Measurements from ENCODE around the gene MATK. TPM values are rescaled to one million over a fixed set of nuclear protein-coding genes. Genes with fewer than 3 reads are reported as not detected.
"Not testable (repeated sequence)": the region's sequence is repeated elsewhere in the genome, so short reads cannot be mapped to it uniquely, and the experiment has no call there.

The MATK gene
- total RNA-seq, 8 experiments from 2014 or later: 0.29 to 1.8 (median 1.0) TPM

- ATAC-seq (replicated peaks in 6 of 8): no peak
Observed at GRCh38 chr19:3769494-3769893, 16.7 kb downstream of the MATK start.

GRCh38 chr19:3768748-3769099 lies 17.5 kb downstream of the MATK start:
- in situ Hi-C loops (cut with MboI; ENCODE audit: low pct_unique_long_range_greater_than_20kb in 2 of 9, low sequenced_read_pairs in 9 of 9, unreplicated experiment in 9 of 9): no loop called here
- 90 to 100% methylated on average over 1 to 2 of the region's 7 CpGs; no CpG with 5 or more reads in 8 of the 10 experiments for WGBS, 10 experiments
- no peak for ATAC-seq (replicated peaks in 6 of 8)

More at GRCh38 chr19:3769494-3769893, 16.7 kb downstream of the MATK start:
- Histone ChIP-seq H3K27ac (no peak overlapping the region), H3K4me3 (no peak overlapping the region), H3K4me1 (replicated peaks in 1 of 2) (peaks cover 0 to 11% of the 10 kb centered on the region in 2 donors)
- 83 to 100% (median 90%) methylated on average over 1 to 2 of the region's 17 CpGs; no CpG with 5 or more reads in 7 of the 10 experiments for WGBS, 10 experiments
- in situ Hi-C loops (cut with MboI; ENCODE audit: low pct_unique_long_range_greater_than_20kb in 2 of 9, low sequenced_read_pairs in 9 of 9, unreplicated experiment in 9 of 9): no loop called here

GRCh38 chr19:3768015-3768747 lies 18.0 kb downstream of the MATK start:
- ATAC-seq (replicated peaks in 6 of 8): no peak

More at GRCh38 chr19:3768748-3769099, 17.5 kb downstream of the MATK start:
- Histone ChIP-seq H3K4me1 (replicated peaks in 1 of 2) (peaks cover 0 to 11% of the 10 kb centered on the region in 2 donors), H3K4me3 (no peak overlapping the region), H3K27ac (no peak overlapping the region)

GRCh38 chr19:3767050-3767449 lies 19.1 kb downstream of the MATK start:
- no peak overlapping the region for H3K27ac ChIP-seq
- in situ Hi-C loops (cut with MboI; ENCODE audit: low pct_unique_long_range_greater_than_20kb in 2 of 9, low sequenced_read_pairs in 9 of 9, unreplicated experiment in 9 of 9): no loop called here
- H3K4me3 ChIP-seq: no peak overlapping the region
- ATAC-seq (replicated peaks in 6 of 8): no peak
- WGBS, 10 experiments: 80 to 100% methylated on average over 1 of the region's 23 CpGs; no CpG with 5 or more reads in 8 of the 10 experiments
- peaks cover 3 to 10% of the 10 kb centered on the region in 2 donors for H3K4me1 ChIP-seq (replicated peaks in 1 of 2)

More at GRCh38 chr19:3768015-3768747, 18.0 kb downstream of the MATK start:
- Histone ChIP-seq H3K4me1 (replicated peaks in 1 of 2) (peaks cover under 1 to 13% of the 10 kb centered on the region in 2 donors), H3K4me3 (no peak overlapping the region), H3K27ac (no peak overlapping the region)
- in situ Hi-C loops (cut with MboI; ENCODE audit: low pct_unique_long_range_greater_than_20kb in 2 of 9, low sequenced_read_pairs in 9 of 9, unreplicated experiment in 9 of 9): no loop called here
- WGBS, 10 experiments: no CpG with 5 or more reads among the region's 25 CpGs

GRCh38 chr19:3766520-3766919 lies 19.7 kb downstream of the MATK start:
- H3K4me1 ChIP-seq (replicated peaks in 1 of 2): peaks cover 3 to 5% of the 10 kb centered on the region in 2 donors
- WGBS, 10 experiments: 80 to 100% (median 93%) methylated on average over 1 to 3 of the region's 7 CpGs; no CpG with 5 or more reads in 7 of the 10 experiments
- no peak overlapping the region for H3K4me3 ChIP-seq
- in situ Hi-C loops (cut with MboI; ENCODE audit: low pct_unique_long_range_greater_than_20kb in 2 of 9, low sequenced_read_pairs in 9 of 9, unreplicated experiment in 9 of 9): no loop called here
- H3K27ac ChIP-seq: no peak overlapping the region
- no peak for ATAC-seq (replicated peaks in 6 of 8)

GRCh38 chr19:3765757-3766156 lies 20.4 kb downstream of the MATK start:
- in situ Hi-C loops (cut with MboI; ENCODE audit: low pct_unique_long_range_greater_than_20kb in 2 of 9, low sequenced_read_pairs in 9 of 9, unreplicated experiment in 9 of 9); ATAC-seq (replicated peaks in 6 of 8); H3K27ac ChIP-seq; H3K4me3 ChIP-seq; H3K4me1 ChIP-seq (replicated peaks in 1 of 2): not testable (repeated sequence)
- 93 to 100% (median 100%) methylated on average over 1 to 3 of the region's 5 CpGs; no CpG with 5 or more reads in 5 of the 10 experiments for WGBS, 10 experiments

GRCh38 chr19:3765121-3765520 lies 21.1 kb downstream of the MATK start:
- WGBS, 10 experiments: 83 to 100% (median 90%) methylated on average over 1 to 3 of the region's 12 CpGs; no CpG with 5 or more reads in 5 of the 10 experiments
- ATAC-seq (replicated peaks in 6 of 8): no peak
- H3K4me1 ChIP-seq (replicated peaks in 1 of 2): peaks cover 5 to 8% of the 10 kb centered on the region in 2 donors
- in situ Hi-C loops (cut with MboI; ENCODE audit: low pct_unique_long_range_greater_than_20kb in 2 of 9, low sequenced_read_pairs in 9 of 9, unreplicated experiment in 9 of 9): no loop called here
- H3K4me3 ChIP-seq: no peak overlapping the region
- H3K27ac ChIP-seq: no peak overlapping the region

- ATAC-seq (replicated peaks in 6 of 8): peak; percentile 87 to 92 (median 88)
- H3K27ac ChIP-seq: peak within 1 kb of the TSS; percentile 99 to 100
- 0 to 67% (median 9%) methylated on average over 1 to 19 of the region's 47 CpGs for WGBS, 10 experiments
Observed at GRCh38 chr19:3762501-3763459, 23.4 kb downstream of the MATK start, which contains the start of gene MRPL54. TSS of gene MRPL54 (plus strand) at chr19:3762682. CDS start at chr19:3762701, 19 bp downstream.

GRCh38 chr19:3762130-3762473 lies 24.1 kb downstream of the MATK start:
- in situ Hi-C loops (cut with MboI; ENCODE audit: low pct_unique_long_range_greater_than_20kb in 2 of 9, low sequenced_read_pairs in 9 of 9, unreplicated experiment in 9 of 9): no loop called here
- Histone ChIP-seq H3K27ac (peak overlapping the region in 1 of 2 donors; percentile 100), H3K4me3 (peak overlapping the region; percentile 75 to 99 (median 85)), H3K4me1 (replicated peaks in 1 of 2) (peaks cover 5 to 8% of the 10 kb centered on the region in 2 donors)
- 23 to 100% (median 71%) methylated on average over 1 of the region's 1 CpG; no CpG with 5 or more reads in 1 of the 10 experiments for WGBS, 10 experiments
- no peak for ATAC-seq (replicated peaks in 6 of 8)

More at GRCh38 chr19:3762501-3763459, 23.4 kb downstream of the MATK start, which contains the start of gene MRPL54:
- in situ Hi-C loops (cut with MboI; ENCODE audit: low pct_unique_long_range_greater_than_20kb in 2 of 9, low sequenced_read_pairs in 9 of 9, unreplicated experiment in 9 of 9): no loop called here
- Histone ChIP-seq H3K4me3 (peak within 1 kb of the TSS; percentile 75 to 99 (median 94)), H3K4me1 (replicated peaks in 1 of 2) (peaks cover 5 to 8% of the 10 kb centered on the region in 2 donors)

- peak within 1 kb of the TSS; percentile 75 to 99 (median 94) for H3K4me3 ChIP-seq
- ATAC-seq (replicated peaks in 6 of 8): peak; percentile 41 to 53 (median 50)
- WGBS, 10 experiments: 0 to 88% (median 33%) methylated on average over 1 to 9 of the region's 45 CpGs; no CpG with 5 or more reads in 1 of the 10 experiments
- in situ Hi-C loops (cut with MboI; ENCODE audit: low pct_unique_long_range_greater_than_20kb in 2 of 9, low sequenced_read_pairs in 9 of 9, unreplicated experiment in 9 of 9): no loop called here
- peak within 1 kb of the TSS; percentile 99 to 100 for H3K27ac ChIP-seq
- peaks cover 5 to 8% of the 10 kb centered on the region in 2 donors for H3K4me1 ChIP-seq (replicated peaks in 1 of 2)
Observed at GRCh38 chr19:3761382-3762129, 24.6 kb downstream of the MATK start, which contains the start of gene APBA3. TSS of gene APBA3 (minus strand) at chr19:3761692. CDS start at chr19:3760264, 1,428 bp downstream.

- 10 to 100% (median 41%) methylated on average over 1 to 5 of the region's 7 CpGs; no CpG with 5 or more reads in 3 of the 10 experiments for WGBS, 10 experiments
- in situ Hi-C loops (cut with MboI; ENCODE audit: low pct_unique_long_range_greater_than_20kb in 2 of 9, low sequenced_read_pairs in 9 of 9, unreplicated experiment in 9 of 9): no loop called here
- H3K27ac ChIP-seq: peak overlapping the region; percentile 67 to 83
Observed at GRCh38 chr19:3760871-3761361, 25.3 kb downstream of the MATK start.

More at GRCh38 chr19:3760871-3761361, 25.3 kb downstream of the MATK start:
- H3K4me1 ChIP-seq (replicated peaks in 1 of 2): peaks cover 5 to 8% of the 10 kb centered on the region in 2 donors
- H3K4me3 ChIP-seq: peak overlapping the region; percentile 62 to 99 (median 94)
- peak in 1 of 8 experiments; percentile 1 for ATAC-seq (replicated peaks in 6 of 8)

All from motor neuron (in vitro differentiated cells).